ENCODE data around the gene N4BP2.

N4BP2 gene

DNA sequence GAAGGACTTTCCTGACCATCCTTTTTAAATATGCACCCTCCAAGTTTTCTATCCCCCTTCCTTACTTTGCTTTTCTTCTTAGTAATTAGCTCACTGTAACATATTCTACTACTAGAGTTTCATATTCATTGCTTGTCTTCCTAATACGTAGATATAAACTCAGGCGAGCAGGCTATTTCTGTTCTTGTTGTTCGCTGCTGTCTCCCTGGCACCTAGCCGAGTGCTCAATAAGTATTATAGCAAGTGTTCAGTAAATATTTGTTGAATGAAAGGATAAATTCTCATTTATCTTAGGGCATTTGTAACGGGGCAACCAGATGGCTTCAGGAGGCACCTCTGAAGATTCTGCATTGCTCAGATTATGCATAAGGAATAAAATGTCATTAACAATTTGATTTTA lies 133.4 kb downstream of the N4BP2 start:
- CTCF ChIA-PET: no interaction called here
- H3K4me3 ChIP-seq (ENCODE audit: low read depth, low read length): no peak overlapping the region
- TF ChIP-seq, protein P1, sequence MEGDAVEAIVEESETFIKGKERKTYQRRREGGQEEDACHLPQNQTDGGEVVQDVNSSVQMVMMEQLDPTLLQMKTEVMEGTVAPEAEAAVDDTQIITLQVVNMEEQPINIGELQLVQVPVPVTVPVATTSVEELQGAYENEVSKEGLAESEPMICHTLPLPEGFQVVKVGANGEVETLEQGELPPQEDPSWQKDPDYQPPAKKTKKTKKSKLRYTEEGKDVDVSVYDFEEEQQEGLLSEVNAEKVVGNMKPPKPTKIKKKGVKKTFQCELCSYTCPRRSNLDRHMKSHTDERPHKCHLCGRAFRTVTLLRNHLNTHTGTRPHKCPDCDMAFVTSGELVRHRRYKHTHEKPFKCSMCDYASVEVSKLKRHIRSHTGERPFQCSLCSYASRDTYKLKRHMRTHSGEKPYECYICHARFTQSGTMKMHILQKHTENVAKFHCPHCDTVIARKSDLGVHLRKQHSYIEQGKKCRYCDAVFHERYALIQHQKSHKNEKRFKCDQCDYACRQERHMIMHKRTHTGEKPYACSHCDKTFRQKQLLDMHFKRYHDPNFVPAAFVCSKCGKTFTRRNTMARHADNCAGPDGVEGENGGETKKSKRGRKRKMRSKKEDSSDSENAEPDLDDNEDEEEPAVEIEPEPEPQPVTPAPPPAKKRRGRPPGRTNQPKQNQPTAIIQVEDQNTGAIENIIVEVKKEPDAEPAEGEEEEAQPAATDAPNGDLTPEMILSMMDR (IDR thresholded peaks at IDR 0.05; ENCODE audit: insufficient read depth, low read length, missing control alignments): no peak
- no peak for DNase-seq (ENCODE audit: low read depth, low spot score)
- POLR2A ChIA-PET: no interaction called here

DNA sequence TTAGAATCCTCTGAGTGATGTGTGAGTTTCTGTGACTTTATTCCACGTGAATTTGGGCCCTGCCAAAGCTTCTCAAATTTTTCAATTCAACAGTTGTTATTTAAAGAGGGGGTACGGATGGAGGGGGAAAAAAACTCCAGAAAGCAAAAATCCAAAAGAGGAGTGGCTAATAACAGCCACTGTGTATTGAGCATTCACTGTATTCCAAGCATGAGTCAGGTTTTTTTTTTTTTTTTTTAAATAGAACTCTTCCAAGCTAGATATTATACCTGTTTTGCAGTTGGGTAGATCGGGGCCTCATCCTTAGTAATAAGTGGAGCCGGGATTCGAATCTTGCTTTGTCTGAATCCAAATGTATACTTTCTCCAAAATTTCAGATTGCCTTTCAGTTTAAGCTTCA lies 133.8 kb downstream of the N4BP2 start:
- ChIA-PET POLR2A (no interaction called here), CTCF (interaction anchor here (0.6 kb wide), 1 partner anchor 586 kb away, joined by 3 read pairs; no protein-coding TSS in a partner anchor)
- TF ChIP-seq, protein P1 (IDR thresholded peaks at IDR 0.05; ENCODE audit: insufficient read depth, low read length, missing control alignments): no peak
- no peak overlapping the region for H3K4me3 ChIP-seq (ENCODE audit: low read depth, low read length)
- no peak for DNase-seq (ENCODE audit: low read depth, low spot score)

DNA sequence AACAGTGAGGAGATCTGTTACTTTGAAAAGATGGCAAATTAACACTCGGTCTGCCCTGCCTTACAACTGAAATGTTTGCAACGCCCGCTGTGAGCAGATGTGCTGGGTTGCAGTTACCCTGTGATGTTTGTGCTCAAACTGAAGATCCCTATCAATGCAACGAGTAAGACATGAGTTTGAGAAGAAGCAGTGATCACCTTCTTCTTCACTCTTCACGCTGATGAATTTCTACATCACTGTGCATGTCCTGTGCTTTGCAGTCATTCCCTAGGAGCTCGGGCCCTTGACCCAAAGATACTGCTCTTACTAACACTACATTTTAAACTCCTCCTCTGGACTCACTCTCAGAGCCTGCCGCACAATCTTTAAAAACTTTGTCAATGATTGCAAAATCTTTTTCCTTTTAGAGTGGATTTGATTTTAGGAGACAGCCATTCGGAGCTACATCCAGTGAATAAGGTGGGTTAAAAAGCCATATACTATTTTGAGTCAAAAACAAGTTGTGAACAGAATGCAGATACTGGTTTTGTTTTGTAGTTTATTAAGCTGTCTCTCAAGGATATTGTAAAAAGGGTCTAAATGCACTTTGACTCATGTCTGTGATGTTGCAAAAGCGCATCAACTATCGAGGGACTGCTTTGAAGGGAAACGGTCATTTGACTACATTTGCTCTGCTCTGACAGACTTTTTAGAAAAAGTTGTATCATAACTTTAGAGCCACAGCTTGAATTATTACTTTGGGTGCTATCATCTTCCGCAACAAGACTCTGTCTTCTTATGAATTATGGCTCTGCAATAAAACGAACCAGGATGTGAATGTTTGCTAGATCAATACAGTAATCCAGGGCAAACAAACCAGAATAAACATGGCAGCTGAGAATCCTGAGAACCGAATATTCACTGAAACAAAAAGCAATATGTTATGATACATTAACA lies 134.5 kb downstream of the N4BP2 start:
- CTCF ChIA-PET: interaction anchor here (0.6 kb wide), 1 partner anchor 586 kb away, joined by 3 read pairs; no protein-coding TSS in a partner anchor
- no peak for DNase-seq (ENCODE audit: low read depth, low spot score)
- H3K4me3 ChIP-seq (ENCODE audit: low read depth, low read length): no peak overlapping the region
- TF ChIP-seq, protein P1 (IDR thresholded peaks at IDR 0.05; ENCODE audit: insufficient read depth, low read length, missing control alignments): no peak
- POLR2A ChIA-PET: no interaction called here

DNA sequence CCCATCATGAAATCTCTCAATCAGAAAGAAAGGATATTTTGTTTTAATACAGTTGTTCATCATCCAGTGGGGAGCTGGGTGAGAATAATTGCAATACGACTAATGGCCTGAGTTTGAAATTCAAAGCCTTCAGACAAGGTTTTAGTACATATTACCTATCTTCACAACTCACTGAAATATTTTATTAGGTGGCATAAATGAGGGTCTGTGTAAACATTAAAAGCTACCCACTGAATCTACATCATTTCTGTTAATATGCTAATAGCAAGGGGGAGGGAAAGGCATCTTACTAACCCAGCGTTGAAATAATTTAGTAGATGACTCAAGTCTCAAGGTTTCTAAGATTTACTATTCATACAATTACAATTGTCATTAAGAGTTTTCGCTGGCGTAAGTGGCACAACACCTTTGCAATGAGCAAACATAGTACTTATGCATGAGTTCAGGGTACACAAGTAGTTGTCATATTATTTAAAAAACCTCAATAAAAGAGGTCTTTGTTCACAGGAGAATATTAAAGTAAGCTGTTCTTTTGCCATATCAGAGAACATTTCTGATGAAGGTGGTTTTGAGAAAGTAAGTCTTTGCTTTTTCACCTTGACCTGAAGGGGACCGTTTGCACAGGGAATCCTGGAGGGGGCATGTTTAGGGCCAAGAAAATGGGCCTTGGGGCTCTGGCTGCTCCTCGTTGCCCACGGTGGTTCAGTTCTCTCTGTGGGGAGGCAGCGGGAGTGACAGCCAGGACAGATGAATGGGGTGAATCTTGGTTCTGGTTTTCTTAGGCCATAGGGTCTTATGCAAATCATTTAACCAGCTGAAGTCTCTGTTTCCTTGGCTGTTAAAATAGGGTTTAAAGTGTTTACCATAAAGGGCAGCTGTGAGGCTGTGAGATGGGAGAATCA lies 135.7 kb downstream of the N4BP2 start:
- DNase-seq (ENCODE audit: low read depth, low spot score): no peak
- TF ChIP-seq, protein P1 (IDR thresholded peaks at IDR 0.05; ENCODE audit: insufficient read depth, low read length, missing control alignments): no peak
- ChIA-PET POLR2A (no interaction called here), CTCF (interaction anchor here (0.5 kb wide), 1 partner anchor 535 kb away, joined by 3 read pairs; no protein-coding TSS in a partner anchor)
- H3K4me3 ChIP-seq (ENCODE audit: low read depth, low read length): no peak overlapping the region

DNA sequence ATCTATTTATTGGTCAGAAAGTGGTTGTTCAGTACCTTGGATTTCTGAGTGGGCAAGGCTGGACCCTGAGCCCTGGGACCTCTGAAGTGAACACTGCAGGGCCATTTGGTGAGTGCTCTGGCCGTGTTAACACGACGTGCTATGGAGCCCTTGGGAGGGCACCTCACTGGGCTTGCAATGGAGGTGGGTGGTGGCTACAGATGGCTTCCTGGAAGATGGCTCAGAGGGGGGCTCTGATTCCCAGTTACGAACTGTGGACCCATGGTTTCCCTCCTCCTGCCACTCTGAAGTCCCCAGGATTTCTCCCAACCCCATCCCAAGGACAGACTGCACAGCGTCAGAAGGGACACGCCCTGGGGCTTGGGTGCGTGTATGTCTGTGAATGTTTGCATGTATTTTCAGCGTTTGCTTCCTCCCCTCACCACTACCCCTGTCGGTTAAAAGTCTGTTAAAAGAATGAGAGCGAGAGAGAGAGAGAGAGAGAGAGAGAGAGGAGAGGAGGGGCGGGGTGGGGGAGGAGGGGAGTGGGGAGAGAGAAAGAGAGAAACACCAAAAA lies 136.4 kb downstream of the N4BP2 start:
- H3K4me3 ChIP-seq (ENCODE audit: low read depth, low read length): no peak overlapping the region
- CTCF ChIA-PET: interaction anchor here (0.5 kb wide), 1 partner anchor 535 kb away, joined by 3 read pairs; no protein-coding TSS in a partner anchor
- POLR2A ChIA-PET: no interaction called here
- DNase-seq (ENCODE audit: low read depth, low spot score): no peak
- TF ChIP-seq, protein P1 (IDR thresholded peaks at IDR 0.05; ENCODE audit: insufficient read depth, low read length, missing control alignments): no peak
